WTC11 (cell line): ENCODE data around the gene SPTB.

Experiments used
- CREB1 ChIP-seq: sonication (generic); formaldehyde crosslinking; IDR thresholded peaks from 2 replicates; pipeline ENCODE4 v1.8.0; 2023; ENCODE audit warnings: mild to moderate bottlenecking, missing genetic modification reagents
- ESRRA ChIP-seq: sonication (generic); formaldehyde crosslinking; IDR thresholded peaks from 2 replicates; pipeline ENCODE4 v1.8.1; 2022; ENCODE audit warnings: mild to moderate bottlenecking, missing genetic modification reagents, borderline replicate concordance
- MXD4 ChIP-seq: fragments of 250-450 bp; sonication (Bioruptor Pico); IDR thresholded peaks from 2 replicates; pipeline ENCODE4 v1.8.0; 2021; ENCODE audit warnings: mild to moderate bottlenecking, moderate library complexity, borderline replicate concordance
- TF ChIP-seq, protein P1 (sequence below): fragments of 200-600 bp; IDR thresholded peaks from 2 replicates; pipeline ENCODE4 v1.8.0; 2022; ENCODE audit warnings: antibody characterized with exemption
- TF ChIP-seq, protein P2 (sequence below): sonication (generic); formaldehyde crosslinking; IDR thresholded peaks from 2 replicates; pipeline ENCODE4 v1.8.1; 2023; ENCODE audit warnings: mild to moderate bottlenecking, missing genetic modification reagents, moderate library complexity
- TF ChIP-seq, protein P3 (sequence below): sonication (generic); formaldehyde crosslinking; IDR thresholded peaks from 2 replicates; pipeline ENCODE4 v1.8.1; 2023; ENCODE audit warnings: mild to moderate bottlenecking, missing genetic modification reagents, borderline replicate concordance

DNA sequence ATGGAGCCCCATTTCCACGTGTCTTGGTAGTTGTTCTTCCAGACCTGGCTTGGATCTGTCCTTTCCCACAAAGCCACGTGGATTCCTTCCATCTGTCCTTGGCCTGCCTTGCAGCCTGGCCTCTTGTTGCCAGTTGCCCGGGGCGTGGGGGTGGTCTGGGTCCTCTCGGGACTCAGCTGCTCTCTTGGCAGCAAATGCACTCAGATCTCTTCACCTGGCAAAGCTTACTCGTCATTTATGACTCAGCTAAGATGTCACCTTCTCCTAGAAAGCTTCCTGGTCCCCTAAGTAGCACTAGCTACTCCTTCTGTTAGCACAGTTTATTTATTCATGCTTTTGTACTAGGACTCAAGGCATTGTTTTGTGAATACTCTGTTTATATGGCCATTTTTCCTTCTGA, 161.8 kb downstream of the SPTB start:
- TF ChIP-seq, protein P1, sequence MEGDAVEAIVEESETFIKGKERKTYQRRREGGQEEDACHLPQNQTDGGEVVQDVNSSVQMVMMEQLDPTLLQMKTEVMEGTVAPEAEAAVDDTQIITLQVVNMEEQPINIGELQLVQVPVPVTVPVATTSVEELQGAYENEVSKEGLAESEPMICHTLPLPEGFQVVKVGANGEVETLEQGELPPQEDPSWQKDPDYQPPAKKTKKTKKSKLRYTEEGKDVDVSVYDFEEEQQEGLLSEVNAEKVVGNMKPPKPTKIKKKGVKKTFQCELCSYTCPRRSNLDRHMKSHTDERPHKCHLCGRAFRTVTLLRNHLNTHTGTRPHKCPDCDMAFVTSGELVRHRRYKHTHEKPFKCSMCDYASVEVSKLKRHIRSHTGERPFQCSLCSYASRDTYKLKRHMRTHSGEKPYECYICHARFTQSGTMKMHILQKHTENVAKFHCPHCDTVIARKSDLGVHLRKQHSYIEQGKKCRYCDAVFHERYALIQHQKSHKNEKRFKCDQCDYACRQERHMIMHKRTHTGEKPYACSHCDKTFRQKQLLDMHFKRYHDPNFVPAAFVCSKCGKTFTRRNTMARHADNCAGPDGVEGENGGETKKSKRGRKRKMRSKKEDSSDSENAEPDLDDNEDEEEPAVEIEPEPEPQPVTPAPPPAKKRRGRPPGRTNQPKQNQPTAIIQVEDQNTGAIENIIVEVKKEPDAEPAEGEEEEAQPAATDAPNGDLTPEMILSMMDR, result no peak
- TF ChIP-seq, protein P2, sequence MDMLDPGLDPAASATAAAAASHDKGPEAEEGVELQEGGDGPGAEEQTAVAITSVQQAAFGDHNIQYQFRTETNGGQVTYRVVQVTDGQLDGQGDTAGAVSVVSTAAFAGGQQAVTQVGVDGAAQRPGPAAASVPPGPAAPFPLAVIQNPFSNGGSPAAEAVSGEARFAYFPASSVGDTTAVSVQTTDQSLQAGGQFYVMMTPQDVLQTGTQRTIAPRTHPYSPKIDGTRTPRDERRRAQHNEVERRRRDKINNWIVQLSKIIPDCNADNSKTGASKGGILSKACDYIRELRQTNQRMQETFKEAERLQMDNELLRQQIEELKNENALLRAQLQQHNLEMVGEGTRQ (CRISPR knock-in tag), result no peak
- TF ChIP-seq MXD4 (CRISPR knock-in tag), result no peak
- no peak for TF ChIP-seq CREB1
- TF ChIP-seq ESRRA, result no peak
- TF ChIP-seq, protein P3, sequence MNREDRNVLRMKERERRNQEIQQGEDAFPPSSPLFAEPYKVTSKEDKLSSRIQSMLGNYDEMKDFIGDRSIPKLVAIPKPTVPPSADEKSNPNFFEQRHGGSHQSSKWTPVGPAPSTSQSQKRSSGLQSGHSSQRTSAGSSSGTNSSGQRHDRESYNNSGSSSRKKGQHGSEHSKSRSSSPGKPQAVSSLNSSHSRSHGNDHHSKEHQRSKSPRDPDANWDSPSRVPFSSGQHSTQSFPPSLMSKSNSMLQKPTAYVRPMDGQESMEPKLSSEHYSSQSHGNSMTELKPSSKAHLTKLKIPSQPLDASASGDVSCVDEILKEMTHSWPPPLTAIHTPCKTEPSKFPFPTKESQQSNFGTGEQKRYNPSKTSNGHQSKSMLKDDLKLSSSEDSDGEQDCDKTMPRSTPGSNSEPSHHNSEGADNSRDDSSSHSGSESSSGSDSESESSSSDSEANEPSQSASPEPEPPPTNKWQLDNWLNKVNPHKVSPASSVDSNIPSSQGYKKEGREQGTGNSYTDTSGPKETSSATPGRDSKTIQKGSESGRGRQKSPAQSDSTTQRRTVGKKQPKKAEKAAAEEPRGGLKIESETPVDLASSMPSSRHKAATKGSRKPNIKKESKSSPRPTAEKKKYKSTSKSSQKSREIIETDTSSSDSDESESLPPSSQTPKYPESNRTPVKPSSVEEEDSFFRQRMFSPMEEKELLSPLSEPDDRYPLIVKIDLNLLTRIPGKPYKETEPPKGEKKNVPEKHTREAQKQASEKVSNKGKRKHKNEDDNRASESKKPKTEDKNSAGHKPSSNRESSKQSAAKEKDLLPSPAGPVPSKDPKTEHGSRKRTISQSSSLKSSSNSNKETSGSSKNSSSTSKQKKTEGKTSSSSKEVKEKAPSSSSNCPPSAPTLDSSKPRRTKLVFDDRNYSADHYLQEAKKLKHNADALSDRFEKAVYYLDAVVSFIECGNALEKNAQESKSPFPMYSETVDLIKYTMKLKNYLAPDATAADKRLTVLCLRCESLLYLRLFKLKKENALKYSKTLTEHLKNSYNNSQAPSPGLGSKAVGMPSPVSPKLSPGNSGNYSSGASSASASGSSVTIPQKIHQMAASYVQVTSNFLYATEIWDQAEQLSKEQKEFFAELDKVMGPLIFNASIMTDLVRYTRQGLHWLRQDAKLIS (CRISPR knock-in tag), result no peak
